ENCODE measurements around the gene GRAP.
A peak's percentile ranks its signal among the peaks of the same experiment; 100 is the strongest.

GRAP gene

GRCh38 chr17:19002805-19003542 is 43.8 kb downstream of the GRAP start:
- DNase-seq (ENCODE audit: low read depth), result no peak

GRCh38 chr17:19001907-19002590 is 44.7 kb downstream of the GRAP start:
- DNase-seq (ENCODE audit: low read depth), result no peak

- no peak for DNase-seq (ENCODE audit: low read depth)
These were observed 46.0 kb downstream of the GRAP start for GRCh38 chr17:19000531-19001325.

- DNase-seq (ENCODE audit: low read depth), result no peak
These were observed 46.8 kb downstream of the GRAP start for GRCh38 chr17:18999911-19000310.

GRCh38 chr17:18999394-18999793 is 47.4 kb downstream of the GRAP start:
- DNase-seq (ENCODE audit: low read depth), result no peak

- DNase-seq (ENCODE audit: low read depth), result no peak
These were observed 49.0 kb downstream of the GRAP start for GRCh38 chr17:18997650-18998196.

GRCh38 chr17:18996458-18996857 is 50.3 kb downstream of the GRAP start:
- DNase-seq (ENCODE audit: low read depth), result no peak

- DNase-seq (ENCODE audit: low read depth), result no peak
These were observed 51.5 kb downstream of the GRAP start for GRCh38 chr17:18995220-18995619.

- no peak for DNase-seq (ENCODE audit: low read depth)
These were observed 52.1 kb downstream of the GRAP start for GRCh38 chr17:18994631-18995030.

GRCh38 chr17:18993905-18994526 is 52.7 kb downstream of the GRAP start:
- DNase-seq (ENCODE audit: low read depth), result no peak

- DNase-seq (ENCODE audit: low read depth), result peak; percentile 8
These were observed 54.2 kb downstream of the GRAP start for GRCh38 chr17:18992454-18993130.

GRCh38 chr17:18991531-18992315 is 55.0 kb downstream of the GRAP start:
- no peak for DNase-seq (ENCODE audit: low read depth)

GRCh38 chr17:18990331-18990730 is 56.4 kb downstream of the GRAP start:
- DNase-seq (ENCODE audit: low read depth), result no peak

GRCh38 chr17:18988546-18989173 is 58.1 kb downstream of the GRAP start:
- DNase-seq (ENCODE audit: low read depth), result no peak

GRCh38 chr17:18987862-18988545 is 58.8 kb downstream of the GRAP start:
- no peak for DNase-seq (ENCODE audit: low read depth)

GRCh38 chr17:18987230-18987610 is 59.5 kb downstream of the GRAP start:
- no peak for DNase-seq (ENCODE audit: low read depth)

GRCh38 chr17:18986541-18987229 is 60.1 kb downstream of the GRAP start:
- DNase-seq (ENCODE audit: low read depth), result no peak

GRCh38 chr17:18985475-18985874 is 61.3 kb downstream of the GRAP start:
- DNase-seq (ENCODE audit: low read depth), result no peak

Measured in activated T-helper 1 cell treated with Interleukin-2 at 50 U/mL for 16 hours (primary cell).